Ascending aorta (tissue), 2 donors: ENCODE results near the gene FAT1. TPM values are rescaled to one million over a fixed set of nuclear protein-coding genes. Genes with fewer than 3 reads are reported as not detected.

Experiments
- DNase-seq, 2 donors: peaks; one replicate each; pipeline ENCODE4 v3.0.0-alpha.2; 2019; ENCODE audit warnings: low spot score in 2 of 2
- H3K27ac ChIP-seq, 2 donors: fragments of 200-600 bp; sonication (generic); one replicate each; pipeline ENCODE4 v1.5.1; 2016 to 2017; ENCODE audit warnings: mild to moderate bottlenecking in 1 of 2
- H3K27me3 ChIP-seq: fragments of 200-600 bp; sonication (generic); one replicate; pipeline ENCODE4 v1.5.1; 2017
- H3K36me3 ChIP-seq, 2 donors: fragments of 200-600 bp; sonication (generic); one replicate each; pipeline ENCODE4 v1.5.1; 2016
- H3K4me1 ChIP-seq, 2 donors: fragments of 200-600 bp; sonication (generic); one replicate each; pipeline ENCODE4 v1.5.1; 2016 to 2017; ENCODE audit warnings: mild to moderate bottlenecking in 1 of 2
- H3K4me3 ChIP-seq, 2 donors: fragments of 200-600 bp; sonication (generic); one replicate each; pipeline ENCODE4 v1.5.1; 2016 to 2017; ENCODE audit warnings: mild to moderate bottlenecking in 1 of 2
- H3K9me3 ChIP-seq, 2 donors: fragments of 200-600 bp; sonication (generic); one replicate each; pipeline ENCODE4 v1.5.1; 2016
- intact Hi-C: fragments of 100-400 bp; cut with DNase I; formaldehyde crosslinking; loops from one replicate; pipeline ENCODE4 v1.15.1; 2023
- total RNA-seq: library from RNA; depleted of rRNA; stranded (reverse); fragments of >200 nt; gene quantifications from one replicate; pipeline ENCODE4 v1.1.0, GENCODE V29; 2016
- TF ChIP-seq, protein P1 (sequence below), 3 experiments: fragments of 200-600 bp in 2 of 3; fragments of 450-650 bp in 1 of 3; sonication (generic) in 2 of 3; IDR thresholded peaks; one replicate each; pipeline ENCODE4 v1.5.1; 2016 to 2019; ENCODE audit warnings: antibody characterized with exemption in 3 of 3, mild to moderate bottlenecking in 1 of 3, moderate library complexity in 1 of 3

The FAT1 gene
- total RNA-seq, 1 donor from 2014 or later = 52.9 TPM

DNA sequence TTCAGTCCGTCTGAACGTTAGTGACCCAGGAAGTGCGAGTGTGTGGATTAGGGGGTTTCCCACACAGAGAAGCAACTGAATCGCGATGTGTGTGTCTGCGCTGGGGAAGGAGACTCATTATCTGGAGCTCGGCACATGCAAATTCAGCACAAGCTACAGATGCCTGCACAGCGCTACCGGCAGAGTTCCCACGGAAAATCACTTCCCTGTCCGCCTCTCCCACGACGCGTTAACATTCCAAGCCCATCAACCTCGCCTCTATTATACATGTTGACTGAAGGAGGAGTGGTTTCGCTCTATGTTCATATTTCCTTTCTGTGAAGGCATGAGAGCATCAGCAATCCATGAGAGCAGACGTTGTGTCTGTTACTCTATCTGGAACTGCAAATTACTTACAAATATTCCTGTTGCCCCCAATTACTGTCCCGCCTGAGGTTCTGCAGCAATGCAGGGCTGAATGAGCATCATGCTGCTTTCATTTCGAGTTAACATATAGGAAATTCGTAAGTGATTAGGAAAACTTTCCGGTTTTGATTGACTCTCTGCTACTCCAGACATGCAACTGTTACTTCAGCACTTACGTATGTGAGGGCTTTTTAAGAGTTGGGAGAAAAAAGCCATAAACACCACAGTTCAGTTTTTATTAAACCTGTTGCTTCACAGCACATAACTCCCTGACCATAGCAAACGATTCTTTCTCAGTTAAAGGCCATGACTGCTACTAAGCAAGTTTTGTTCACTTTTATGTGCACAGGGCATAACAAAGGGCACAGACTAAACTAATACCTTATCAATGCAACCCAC lies 153.3 kb downstream of the FAT1 start:
- intact Hi-C loops = no loop called here
- Histone ChIP-seq H3K36me3 (no peaks in the 10 kb centered on the region), H3K4me1 (no peaks in the 10 kb centered on the region), H3K27ac (no peak overlapping the region), H3K4me3 (peak overlapping the region in 1 of 2 donors; percentile 37), H3K9me3 (no peaks in the 10 kb centered on the region), H3K27me3 (no peaks in the 10 kb centered on the region)
- no peak for DNase-seq
- TF ChIP-seq, protein P1, sequence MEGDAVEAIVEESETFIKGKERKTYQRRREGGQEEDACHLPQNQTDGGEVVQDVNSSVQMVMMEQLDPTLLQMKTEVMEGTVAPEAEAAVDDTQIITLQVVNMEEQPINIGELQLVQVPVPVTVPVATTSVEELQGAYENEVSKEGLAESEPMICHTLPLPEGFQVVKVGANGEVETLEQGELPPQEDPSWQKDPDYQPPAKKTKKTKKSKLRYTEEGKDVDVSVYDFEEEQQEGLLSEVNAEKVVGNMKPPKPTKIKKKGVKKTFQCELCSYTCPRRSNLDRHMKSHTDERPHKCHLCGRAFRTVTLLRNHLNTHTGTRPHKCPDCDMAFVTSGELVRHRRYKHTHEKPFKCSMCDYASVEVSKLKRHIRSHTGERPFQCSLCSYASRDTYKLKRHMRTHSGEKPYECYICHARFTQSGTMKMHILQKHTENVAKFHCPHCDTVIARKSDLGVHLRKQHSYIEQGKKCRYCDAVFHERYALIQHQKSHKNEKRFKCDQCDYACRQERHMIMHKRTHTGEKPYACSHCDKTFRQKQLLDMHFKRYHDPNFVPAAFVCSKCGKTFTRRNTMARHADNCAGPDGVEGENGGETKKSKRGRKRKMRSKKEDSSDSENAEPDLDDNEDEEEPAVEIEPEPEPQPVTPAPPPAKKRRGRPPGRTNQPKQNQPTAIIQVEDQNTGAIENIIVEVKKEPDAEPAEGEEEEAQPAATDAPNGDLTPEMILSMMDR (IDR thresholded peaks at IDR 0.05) = no peak

DNA sequence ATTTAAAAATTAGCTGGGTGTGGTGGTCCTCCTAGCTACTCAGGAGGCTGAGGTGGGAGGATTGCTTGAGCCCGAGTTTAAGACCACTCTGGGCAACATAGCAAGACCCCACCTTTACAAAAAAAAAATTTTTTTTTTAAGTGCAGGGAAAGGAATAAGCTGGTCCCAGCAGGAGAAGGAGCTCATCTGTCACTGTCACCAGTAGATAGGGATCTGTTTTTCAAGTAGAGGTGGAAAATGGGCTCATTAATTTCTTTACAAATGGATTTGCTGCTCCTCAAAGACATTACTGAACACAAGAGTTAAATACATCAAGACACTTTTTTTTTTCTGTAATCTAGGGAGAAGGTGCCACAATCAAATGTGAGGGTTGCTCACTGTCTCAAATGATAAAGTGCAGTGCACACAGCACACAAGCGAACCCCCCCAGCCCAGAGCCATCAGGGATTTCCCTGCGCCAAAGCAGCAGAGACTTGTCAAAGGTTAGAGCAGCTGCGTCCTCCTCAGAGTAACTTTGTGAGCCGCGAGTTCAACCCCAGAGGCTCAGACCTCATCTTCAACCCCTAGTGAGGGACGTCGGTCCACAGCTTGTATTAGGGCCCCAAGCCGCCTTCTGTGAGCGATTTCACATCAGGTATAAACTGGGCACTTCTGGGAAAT lies 154.0 kb downstream of the FAT1 start:
- TF ChIP-seq, protein P1 (IDR thresholded peaks at IDR 0.05) = no peak
- H3K4me3 ChIP-seq = peak overlapping the region in 1 of 2 donors; percentile 37
- H3K4me1 ChIP-seq = no peaks in the 10 kb centered on the region
- no peak for DNase-seq
- no peaks in the 10 kb centered on the region for H3K36me3 ChIP-seq
- H3K9me3 ChIP-seq = no peaks in the 10 kb centered on the region
- no peak overlapping the region for H3K27ac ChIP-seq
- intact Hi-C loops = no loop called here
- no peaks in the 10 kb centered on the region for H3K27me3 ChIP-seq

DNA sequence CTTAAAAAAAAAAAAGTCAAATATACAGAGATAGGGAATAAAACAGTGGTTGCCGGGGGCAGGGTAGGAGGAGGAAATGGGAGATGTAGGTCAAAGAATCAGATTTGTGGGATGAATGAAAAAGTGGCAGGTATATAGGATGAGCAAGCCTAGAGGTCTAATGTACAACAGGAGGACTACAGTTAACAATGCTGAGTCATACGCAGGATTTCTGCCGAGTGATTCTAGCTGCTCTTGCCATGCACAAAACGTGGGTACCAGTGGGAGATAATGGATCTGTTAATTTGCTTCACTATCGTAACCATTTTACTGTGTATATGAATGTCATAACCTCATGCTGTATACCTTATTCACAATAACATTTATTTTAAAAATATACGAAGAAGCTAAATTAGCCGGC lies 157.6 kb downstream of the FAT1 start:
- Histone ChIP-seq H3K36me3 (no peaks in the 10 kb centered on the region), H3K4me1 (no peaks in the 10 kb centered on the region), H3K27me3 (no peaks in the 10 kb centered on the region), H3K4me3 (no peak overlapping the region), H3K27ac (no peak overlapping the region), H3K9me3 (no peaks in the 10 kb centered on the region)
- TF ChIP-seq, protein P1 (IDR thresholded peaks at IDR 0.05) = no peak
- no peak for DNase-seq
- intact Hi-C loops = no loop called here

DNA sequence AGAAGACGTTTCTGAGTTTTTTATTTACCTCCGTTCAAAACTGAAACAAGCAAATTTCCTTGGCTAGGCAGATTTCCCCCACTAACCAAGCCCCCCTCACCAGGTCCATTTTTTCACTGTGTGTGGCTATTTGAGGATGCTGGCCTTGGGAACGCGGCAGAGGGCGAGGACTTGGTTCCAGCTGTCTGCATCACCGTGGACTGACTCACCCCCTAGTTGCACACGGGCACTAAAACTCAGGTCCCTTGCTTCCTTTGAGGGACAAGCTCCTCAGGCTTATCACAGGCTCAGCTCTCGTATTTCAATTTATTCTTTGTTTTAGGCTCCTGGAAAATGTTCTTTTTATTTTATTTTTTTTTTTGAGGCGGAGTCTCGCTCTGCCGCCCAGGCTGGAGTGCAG lies 159.9 kb downstream of the FAT1 start:
- Histone ChIP-seq H3K27ac (no peak overlapping the region), H3K27me3 (no peaks in the 10 kb centered on the region), H3K9me3 (no peaks in the 10 kb centered on the region), H3K4me1 (no peaks in the 10 kb centered on the region), H3K36me3 (no peaks in the 10 kb centered on the region), H3K4me3 (no peak overlapping the region)
- intact Hi-C loops = no loop called here
- DNase-seq = no peak
- TF ChIP-seq, protein P1 (IDR thresholded peaks at IDR 0.05) = no peak

DNA sequence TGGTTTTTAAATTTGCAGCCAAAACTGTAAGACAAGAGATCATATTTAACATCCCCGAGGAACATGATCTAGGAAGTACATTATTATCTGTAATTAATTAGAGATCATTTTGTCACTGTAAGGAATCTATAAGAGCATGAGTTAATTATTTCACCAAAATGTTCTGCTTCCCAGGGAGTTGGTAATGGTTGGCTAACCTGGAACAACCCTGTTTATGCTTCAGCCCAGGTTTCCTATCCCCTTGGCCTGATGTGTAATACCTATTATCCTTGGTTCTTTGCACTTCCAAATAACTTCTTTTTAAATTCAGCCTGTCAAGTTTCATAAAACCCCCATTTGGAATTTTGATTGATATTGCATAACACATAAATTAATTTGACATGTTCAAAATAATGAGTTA lies 161.9 kb downstream of the FAT1 start:
- Histone ChIP-seq H3K27ac (no peak overlapping the region), H3K4me3 (no peak overlapping the region), H3K4me1 (no peaks in the 10 kb centered on the region), H3K27me3 (no peaks in the 10 kb centered on the region), H3K36me3 (no peaks in the 10 kb centered on the region), H3K9me3 (no peaks in the 10 kb centered on the region)
- DNase-seq = no peak
- TF ChIP-seq, protein P1 (IDR thresholded peaks at IDR 0.05) = no peak
- intact Hi-C loops = no loop called here
